PC-9 (cell line): ENCODE data around the gene CRACR2A.

Experiments
- CTCF ChIP-seq: fragments of 200-600 bp; sonication (generic); conservative IDR thresholded peaks from 2 replicates; pipeline ENCODE4 v1.6.1; 2017; ENCODE audit warnings: mixed run types, antibody characterized with exemption, mild to moderate bottlenecking, moderate library complexity
- EZH2 ChIP-seq: fragments of 200-600 bp; sonication (generic); IDR thresholded peaks from 2 replicates; pipeline ENCODE4 v1.8.0; 2017; ENCODE audit warnings: antibody characterized with exemption, low read depth

- TF ChIP-seq CTCF (no peak), EZH2 (no peak)
These were observed 37.7 kb upstream of the CRACR2A start for GRCh38 chr12:3790642-3791041.
